GM19025 (cell line): Measurements from ENCODE around the gene ADH1B.
"Not testable (repeated sequence)": the region's sequence is repeated elsewhere in the genome, so short reads cannot be mapped to it uniquely, and the experiment has no call there.

Experiments
- ATAC-seq: cut with Tn5 transposase; IDR thresholded peaks from one replicate; pipeline ENCODE4 v1.9.1; 2021; ENCODE audit warnings: mild to moderate bottlenecking, low read depth, moderate library complexity; ENCODE audit not compliant: unreplicated experiment

The ADH1B gene

GRCh38 chr4:99324979-99325378 lies 3.8 kb upstream of the ADH1B start:
- no peak for ATAC-seq

- no peak for ATAC-seq
Observed at GRCh38 chr4:99324361-99324760, 3.2 kb upstream of the ADH1B start.

GRCh38 chr4:99323756-99324155 lies 2.6 kb upstream of the ADH1B start:
- no peak for ATAC-seq

GRCh38 chr4:99317811-99318210 lies 3.4 kb downstream of the ADH1B start:
- not testable (repeated sequence) for ATAC-seq

- no peak for ATAC-seq
Observed at GRCh38 chr4:99317354-99317753, 3.8 kb downstream of the ADH1B start.

- no peak for ATAC-seq
Observed at GRCh38 chr4:99315839-99316238, 5.4 kb downstream of the ADH1B start.

GRCh38 chr4:99314211-99314610 lies 7.0 kb downstream of the ADH1B start:
- ATAC-seq, result no peak

- ATAC-seq, result no peak
Observed at GRCh38 chr4:99310389-99310788, 10.8 kb downstream of the ADH1B start.

GRCh38 chr4:99305638-99306400 lies 15.4 kb downstream of the ADH1B start:
- no peak for ATAC-seq

- no peak for ATAC-seq
Observed at GRCh38 chr4:99301376-99302164, 19.6 kb downstream of the ADH1B start.

GRCh38 chr4:99300934-99301333 lies 20.3 kb downstream of the ADH1B start:
- ATAC-seq, result no peak

- ATAC-seq, result no peak
Observed at GRCh38 chr4:99293357-99293756, 27.8 kb downstream of the ADH1B start.

- no peak for ATAC-seq
Observed at GRCh38 chr4:99290848-99291786, 30.1 kb downstream of the ADH1B start, which contains the start of gene ADH1A. Gene ADH1A (minus strand): TSS chr4:99290985. CDS start chr4:99290914, 71 bp downstream.

GRCh38 chr4:99285387-99285786 lies 35.8 kb downstream of the ADH1B start:
- ATAC-seq, result no peak

GRCh38 chr4:99282731-99283130 lies 38.5 kb downstream of the ADH1B start:
- no peak for ATAC-seq

GRCh38 chr4:99281261-99281660 lies 39.9 kb downstream of the ADH1B start:
- no peak for ATAC-seq

GRCh38 chr4:99276417-99276816 lies 44.8 kb downstream of the ADH1B start:
- ATAC-seq, result no peak

- no peak for ATAC-seq
Observed at GRCh38 chr4:99275885-99276284, 45.3 kb downstream of the ADH1B start.

- no peak for ATAC-seq
Observed at GRCh38 chr4:99275050-99275449, 46.2 kb downstream of the ADH1B start.

GRCh38 chr4:99273704-99274103 lies 47.5 kb downstream of the ADH1B start:
- ATAC-seq, result no peak

- no peak for ATAC-seq
Observed at GRCh38 chr4:99264927-99265326, 56.3 kb downstream of the ADH1B start.
